ENCODE data around the gene NAT9.
A peak's percentile ranks its signal among the peaks of the same experiment; 100 is the strongest.

Gene NAT9

GRCh38 chr17:74776044-74776962 lies at the start of gene NAT9:
TSS of gene NAT9 (minus strand) at chr17:74776345. CDS start at chr17:74775698, 647 bp downstream.
- H3K36me3 ChIP-seq (ENCODE audit: control insufficient read depth, insufficient read depth, low read length), result peaks cover 15% of the 10 kb centered on the region
- WGBS (ENCODE audit: insufficient coverage, insufficient read length), result no CpG with 5 or more reads among the region's 64 CpGs
- no peaks in the 10 kb centered on the region for H3K27me3 ChIP-seq (ENCODE audit: control insufficient read depth, insufficient read depth, low read length)
- peak within 1 kb of the TSS; percentile 68 for H3K4me3 ChIP-seq (ENCODE audit: low read length)
- no peaks in the 10 kb centered on the region for H3K4me1 ChIP-seq (ENCODE audit: control insufficient read depth, insufficient read depth, low read length)
- DNase-seq (ENCODE audit: low read depth, low spot score), result peak; percentile 93
- no peaks in the 10 kb centered on the region for H3K9me3 ChIP-seq (ENCODE audit: control insufficient read depth, insufficient read depth, low read length)
- no peak within 1 kb of the TSS for H3K27ac ChIP-seq (ENCODE audit: low read length)

GRCh38 chr17:74824961-74825627 lies 48.9 kb upstream of the NAT9 start:
- H3K4me1 ChIP-seq (ENCODE audit: control insufficient read depth, insufficient read depth, low read length), result no peaks in the 10 kb centered on the region
- H3K27me3 ChIP-seq (ENCODE audit: control insufficient read depth, insufficient read depth, low read length), result no peaks in the 10 kb centered on the region
- H3K27ac ChIP-seq (ENCODE audit: low read length), result no peak overlapping the region
- H3K36me3 ChIP-seq (ENCODE audit: control insufficient read depth, insufficient read depth, low read length), result 0 out of 2 replicates have a peak, but pooled peaks cover 6% of the 10 kb centered on the region
- H3K9me3 ChIP-seq (ENCODE audit: control insufficient read depth, insufficient read depth, low read length), result no peaks in the 10 kb centered on the region
- no peak overlapping the region for H3K4me3 ChIP-seq (ENCODE audit: low read length)
- no CpG with 5 or more reads among the region's 11 CpGs for WGBS (ENCODE audit: insufficient coverage, insufficient read length)
- no peak for DNase-seq (ENCODE audit: low read depth, low spot score)

- no peaks in the 10 kb centered on the region for H3K9me3 ChIP-seq (ENCODE audit: control insufficient read depth, insufficient read depth, low read length)
- H3K4me1 ChIP-seq (ENCODE audit: control insufficient read depth, insufficient read depth, low read length), result no peaks in the 10 kb centered on the region
- H3K27me3 ChIP-seq (ENCODE audit: control insufficient read depth, insufficient read depth, low read length), result no peaks in the 10 kb centered on the region
- no CpG with 5 or more reads among the region's 12 CpGs for WGBS (ENCODE audit: insufficient coverage, insufficient read length)
- H3K36me3 ChIP-seq (ENCODE audit: control insufficient read depth, insufficient read depth, low read length), result 0 out of 2 replicates have a peak, but pooled peaks cover 4% of the 10 kb centered on the region
- H3K27ac ChIP-seq (ENCODE audit: low read length), result no peak overlapping the region
- no peak overlapping the region for H3K4me3 ChIP-seq (ENCODE audit: low read length)
- DNase-seq (ENCODE audit: low read depth, low spot score), result no peak
Observed at GRCh38 chr17:74822939-74823367, 46.8 kb upstream of the NAT9 start.

GRCh38 chr17:74822335-74822938 lies 46.3 kb upstream of the NAT9 start:
- Histone ChIP-seq H3K4me3 (ENCODE audit: low read length) (no peak overlapping the region), H3K9me3 (ENCODE audit: control insufficient read depth, insufficient read depth, low read length) (no peaks in the 10 kb centered on the region), H3K4me1 (ENCODE audit: control insufficient read depth, insufficient read depth, low read length) (no peaks in the 10 kb centered on the region), H3K27me3 (ENCODE audit: control insufficient read depth, insufficient read depth, low read length) (no peaks in the 10 kb centered on the region), H3K27ac (ENCODE audit: low read length) (no peak overlapping the region), H3K36me3 (ENCODE audit: control insufficient read depth, insufficient read depth, low read length) (0 out of 2 replicates have a peak, but pooled peaks cover 4% of the 10 kb centered on the region)
- WGBS (ENCODE audit: insufficient coverage, insufficient read length), result no CpG with 5 or more reads among the region's 15 CpGs
- DNase-seq (ENCODE audit: low read depth, low spot score), result no peak

GRCh38 chr17:74821655-74822334 lies 45.6 kb upstream of the NAT9 start:
- H3K4me3 ChIP-seq (ENCODE audit: low read length), result no peak overlapping the region
- no peak overlapping the region for H3K27ac ChIP-seq (ENCODE audit: low read length)
- H3K36me3 ChIP-seq (ENCODE audit: control insufficient read depth, insufficient read depth, low read length), result 0 out of 2 replicates have a peak, but pooled peaks cover 4% of the 10 kb centered on the region
- no CpG with 5 or more reads among the region's 13 CpGs for WGBS (ENCODE audit: insufficient coverage, insufficient read length)
- no peaks in the 10 kb centered on the region for H3K4me1 ChIP-seq (ENCODE audit: control insufficient read depth, insufficient read depth, low read length)
- no peak for DNase-seq (ENCODE audit: low read depth, low spot score)
- H3K9me3 ChIP-seq (ENCODE audit: control insufficient read depth, insufficient read depth, low read length), result no peaks in the 10 kb centered on the region
- no peaks in the 10 kb centered on the region for H3K27me3 ChIP-seq (ENCODE audit: control insufficient read depth, insufficient read depth, low read length)

- WGBS (ENCODE audit: insufficient coverage, insufficient read length), result no CpG with 5 or more reads among the region's 16 CpGs
Observed at GRCh38 chr17:74819801-74820436, 43.8 kb upstream of the NAT9 start.

GRCh38 chr17:74818291-74818938 lies 42.3 kb upstream of the NAT9 start:
- Histone ChIP-seq H3K36me3 (ENCODE audit: control insufficient read depth, insufficient read depth, low read length) (no peaks in the 10 kb centered on the region), H3K4me3 (ENCODE audit: low read length) (no peak overlapping the region), H3K27ac (ENCODE audit: low read length) (no peak overlapping the region), H3K27me3 (ENCODE audit: control insufficient read depth, insufficient read depth, low read length) (no peaks in the 10 kb centered on the region), H3K9me3 (ENCODE audit: control insufficient read depth, insufficient read depth, low read length) (no peaks in the 10 kb centered on the region), H3K4me1 (ENCODE audit: control insufficient read depth, insufficient read depth, low read length) (no peaks in the 10 kb centered on the region)
- no CpG with 5 or more reads among the region's 16 CpGs for WGBS (ENCODE audit: insufficient coverage, insufficient read length)
- no peak for DNase-seq (ENCODE audit: low read depth, low spot score)

More at GRCh38 chr17:74819801-74820436, 43.8 kb upstream of the NAT9 start:
- Histone ChIP-seq H3K4me3 (ENCODE audit: low read length) (no peak overlapping the region), H3K27me3 (ENCODE audit: control insufficient read depth, insufficient read depth, low read length) (no peaks in the 10 kb centered on the region), H3K9me3 (ENCODE audit: control insufficient read depth, insufficient read depth, low read length) (no peaks in the 10 kb centered on the region), H3K4me1 (ENCODE audit: control insufficient read depth, insufficient read depth, low read length) (no peaks in the 10 kb centered on the region), H3K27ac (ENCODE audit: low read length) (no peak overlapping the region), H3K36me3 (ENCODE audit: control insufficient read depth, insufficient read depth, low read length) (0 out of 2 replicates have a peak, but pooled peaks cover 4% of the 10 kb centered on the region)
- DNase-seq (ENCODE audit: low read depth, low spot score), result no peak

GRCh38 chr17:74816905-74817620 lies 40.9 kb upstream of the NAT9 start:
- no peaks in the 10 kb centered on the region for H3K9me3 ChIP-seq (ENCODE audit: control insufficient read depth, insufficient read depth, low read length)
- no CpG with 5 or more reads among the region's 18 CpGs for WGBS (ENCODE audit: insufficient coverage, insufficient read length)
- H3K27me3 ChIP-seq (ENCODE audit: control insufficient read depth, insufficient read depth, low read length), result no peaks in the 10 kb centered on the region
- H3K36me3 ChIP-seq (ENCODE audit: control insufficient read depth, insufficient read depth, low read length), result no peaks in the 10 kb centered on the region
- no peak overlapping the region for H3K27ac ChIP-seq (ENCODE audit: low read length)
- no peak overlapping the region for H3K4me3 ChIP-seq (ENCODE audit: low read length)
- no peak for DNase-seq (ENCODE audit: low read depth, low spot score)
- H3K4me1 ChIP-seq (ENCODE audit: control insufficient read depth, insufficient read depth, low read length), result no peaks in the 10 kb centered on the region

Data from iPS DF 6.9 (cell line).